ENCODE measurements around the gene INPP5K. TPM values are rescaled to one million over a fixed set of nuclear protein-coding genes. Genes with fewer than 3 reads are reported as not detected.

INPP5K gene
- total RNA-seq, 1 donor: 19.9 TPM

DNA sequence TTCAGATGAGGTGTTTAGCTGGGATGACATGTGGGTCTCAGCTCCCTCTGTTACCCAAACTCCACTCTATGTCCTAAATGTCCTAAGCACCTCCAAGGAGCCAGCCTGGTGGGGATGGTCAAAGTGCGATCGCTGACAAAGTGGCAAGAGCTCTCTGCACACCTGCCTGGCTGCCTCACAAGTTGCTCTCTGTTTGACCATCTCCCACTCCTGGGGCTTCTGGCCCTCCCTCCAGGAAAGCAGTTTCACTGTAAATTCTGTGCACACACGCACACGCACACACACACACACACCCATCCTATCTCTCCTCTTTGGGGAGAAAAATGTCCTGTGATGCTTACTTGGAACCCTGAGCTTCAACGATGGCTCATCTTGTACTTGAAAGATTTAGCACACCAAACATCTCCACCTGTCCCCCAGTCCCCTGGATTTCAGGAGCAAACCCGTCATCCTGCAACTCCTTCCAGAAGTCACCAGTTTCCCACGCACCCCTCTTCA, 44.5 kb upstream of the INPP5K start:
- DNase-seq (ENCODE audit: low read depth): no peak
- H3K4me3 ChIP-seq (ENCODE audit: low read depth, low read length): peak overlapping the region; percentile 76
- TF ChIP-seq, protein P1, sequence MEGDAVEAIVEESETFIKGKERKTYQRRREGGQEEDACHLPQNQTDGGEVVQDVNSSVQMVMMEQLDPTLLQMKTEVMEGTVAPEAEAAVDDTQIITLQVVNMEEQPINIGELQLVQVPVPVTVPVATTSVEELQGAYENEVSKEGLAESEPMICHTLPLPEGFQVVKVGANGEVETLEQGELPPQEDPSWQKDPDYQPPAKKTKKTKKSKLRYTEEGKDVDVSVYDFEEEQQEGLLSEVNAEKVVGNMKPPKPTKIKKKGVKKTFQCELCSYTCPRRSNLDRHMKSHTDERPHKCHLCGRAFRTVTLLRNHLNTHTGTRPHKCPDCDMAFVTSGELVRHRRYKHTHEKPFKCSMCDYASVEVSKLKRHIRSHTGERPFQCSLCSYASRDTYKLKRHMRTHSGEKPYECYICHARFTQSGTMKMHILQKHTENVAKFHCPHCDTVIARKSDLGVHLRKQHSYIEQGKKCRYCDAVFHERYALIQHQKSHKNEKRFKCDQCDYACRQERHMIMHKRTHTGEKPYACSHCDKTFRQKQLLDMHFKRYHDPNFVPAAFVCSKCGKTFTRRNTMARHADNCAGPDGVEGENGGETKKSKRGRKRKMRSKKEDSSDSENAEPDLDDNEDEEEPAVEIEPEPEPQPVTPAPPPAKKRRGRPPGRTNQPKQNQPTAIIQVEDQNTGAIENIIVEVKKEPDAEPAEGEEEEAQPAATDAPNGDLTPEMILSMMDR (IDR thresholded peaks at IDR 0.05; ENCODE audit: insufficient read depth, low read depth, low read length): no peak

DNA sequence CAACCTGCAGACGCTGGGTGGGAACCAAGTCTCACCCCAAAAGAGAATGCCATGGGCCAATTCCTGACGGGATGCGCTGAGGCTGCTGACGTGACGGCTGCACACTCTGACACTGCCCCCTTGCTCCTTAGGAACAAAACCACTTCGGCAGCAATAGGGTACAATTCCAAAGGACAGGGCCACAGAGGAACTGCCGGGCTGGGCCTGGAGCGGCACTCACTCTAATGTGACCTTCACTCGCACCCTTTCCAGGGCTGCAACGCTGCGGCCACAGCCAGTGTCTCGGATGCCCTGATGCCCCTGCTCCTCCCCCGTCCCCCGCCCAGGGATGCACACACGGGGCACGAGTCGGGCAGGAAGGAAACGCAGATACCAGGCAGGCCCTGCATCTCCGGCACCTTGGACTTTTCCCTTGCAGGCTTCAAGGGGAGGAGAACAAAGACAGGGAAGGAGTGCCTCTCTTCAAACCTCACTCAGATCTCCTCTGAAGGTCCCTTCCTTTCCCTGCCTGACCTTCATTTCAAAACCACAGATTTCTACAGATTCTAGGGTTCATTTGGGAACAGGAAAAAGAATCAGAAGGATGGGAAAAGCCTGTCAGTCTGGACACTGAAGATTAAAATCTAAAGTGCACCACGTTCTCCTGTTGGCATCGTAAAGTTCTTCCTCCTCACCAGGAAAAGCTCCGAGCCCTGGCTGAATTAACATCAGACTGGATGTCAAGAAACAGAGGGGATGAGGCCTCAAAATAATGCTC, 43.9 kb upstream of the INPP5K start:
- no peak overlapping the region for H3K4me3 ChIP-seq (ENCODE audit: low read depth, low read length)
- DNase-seq (ENCODE audit: low read depth): no peak
- TF ChIP-seq, protein P1 (IDR thresholded peaks at IDR 0.05; ENCODE audit: insufficient read depth, low read depth, low read length): no peak

DNA sequence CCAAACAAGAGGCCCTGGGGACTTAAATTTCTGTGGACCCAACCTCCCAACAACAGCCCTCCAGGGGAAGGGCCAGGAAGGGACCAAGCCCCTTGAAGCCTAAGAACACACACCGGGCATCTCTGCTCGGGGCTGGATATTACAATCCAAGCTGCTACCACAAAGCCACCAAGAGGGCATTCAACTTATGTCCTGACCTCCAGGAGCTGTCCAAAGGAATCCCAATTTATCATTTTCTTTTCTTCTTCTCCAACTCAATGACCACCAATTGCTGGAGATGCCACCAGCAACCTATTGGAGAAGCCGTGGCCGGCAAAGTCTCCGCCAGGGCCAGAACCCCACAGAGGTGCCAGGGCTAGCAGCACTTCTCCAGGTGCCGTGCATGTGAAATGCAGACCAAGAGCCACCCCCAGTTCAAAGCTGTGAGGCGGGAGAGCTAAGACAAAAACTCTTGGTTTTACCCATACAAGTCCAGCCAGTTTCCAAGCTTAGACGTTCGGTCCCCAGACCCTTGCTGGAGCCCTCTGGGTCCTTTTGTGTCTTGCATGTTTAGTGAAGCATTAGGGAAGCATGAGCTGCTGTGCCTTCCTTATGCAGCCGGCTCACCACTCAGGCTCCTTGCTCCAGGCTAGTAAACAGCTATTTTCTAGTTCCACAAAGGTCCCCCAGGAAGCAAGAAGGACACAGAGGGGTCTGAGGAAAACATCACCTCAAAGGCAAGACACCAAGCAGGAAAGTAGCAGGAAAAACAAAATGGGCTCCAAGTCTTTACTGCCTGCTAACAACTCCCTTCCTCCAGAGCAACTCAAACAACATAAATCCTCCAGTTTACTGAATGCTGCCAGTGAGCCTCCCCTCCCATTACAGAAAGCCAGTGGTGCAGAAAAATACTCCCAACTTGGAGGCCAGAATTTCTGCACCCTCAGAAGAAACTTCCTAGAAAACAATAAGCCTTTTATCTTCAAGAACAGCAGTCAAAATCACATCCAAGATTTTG, 42.9 kb upstream of the INPP5K start:
- TF ChIP-seq, protein P1 (IDR thresholded peaks at IDR 0.05; ENCODE audit: insufficient read depth, low read depth, low read length): no peak
- H3K4me3 ChIP-seq (ENCODE audit: low read depth, low read length): no peak overlapping the region
- DNase-seq (ENCODE audit: low read depth): no peak

DNA sequence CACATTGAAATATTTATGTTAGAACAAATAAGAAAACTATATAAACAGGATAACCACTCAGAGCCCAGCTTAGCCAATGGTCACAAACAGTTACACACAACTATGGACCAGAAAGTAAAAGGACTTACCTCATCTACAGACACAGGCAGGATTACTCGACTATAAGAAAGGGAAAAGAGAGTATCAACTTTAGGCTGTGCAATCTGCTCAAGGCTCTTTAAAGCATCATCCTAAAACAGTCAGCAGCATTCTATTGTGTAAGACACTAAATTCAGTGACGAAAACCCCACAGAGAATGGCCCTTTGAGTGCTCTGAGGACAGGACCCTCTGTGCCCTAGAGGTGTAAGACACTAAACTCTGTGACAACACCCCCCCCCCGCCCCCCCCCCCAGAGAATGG, 42.0 kb upstream of the INPP5K start:
- peak; percentile 62 for DNase-seq (ENCODE audit: low read depth)
- H3K4me3 ChIP-seq (ENCODE audit: low read depth, low read length): no peak overlapping the region
- TF ChIP-seq, protein P1 (IDR thresholded peaks at IDR 0.05; ENCODE audit: insufficient read depth, low read depth, low read length): no peak

DNA sequence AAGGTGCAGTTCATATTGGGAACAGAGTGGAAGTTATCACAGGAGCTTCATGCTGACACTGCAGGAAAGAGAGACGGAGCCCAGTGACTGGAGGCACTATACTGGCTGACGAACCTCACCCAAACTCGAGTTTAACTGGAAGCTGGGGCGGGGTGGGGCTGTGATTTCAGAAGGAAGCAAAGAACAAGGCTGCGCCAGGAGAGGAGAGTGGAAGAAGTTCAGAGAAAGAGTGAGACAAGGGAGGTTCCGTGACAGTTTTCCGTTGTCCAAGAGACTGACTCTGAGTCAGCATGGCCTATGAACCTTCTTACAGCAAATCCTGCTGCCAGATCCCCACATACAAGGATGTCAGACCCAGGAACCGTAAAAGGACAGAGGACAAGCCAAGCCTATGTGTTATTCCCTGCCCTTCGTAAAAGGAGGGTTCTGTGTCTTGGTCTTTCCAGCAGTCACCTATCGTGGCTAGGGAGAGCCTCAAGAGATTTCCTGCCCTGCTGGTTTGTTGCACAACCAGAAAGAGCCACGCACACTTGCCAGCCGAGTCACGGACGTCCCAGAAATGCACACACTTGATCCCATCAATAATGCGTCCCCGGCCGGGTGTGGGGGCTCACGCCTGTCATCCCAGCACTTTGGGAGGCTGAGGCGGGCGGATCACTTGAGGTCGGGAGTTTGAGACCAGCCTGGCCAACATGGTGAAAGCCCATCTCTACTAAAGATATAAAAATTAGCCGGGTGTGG, 41.1 kb upstream of the INPP5K start:
- TF ChIP-seq, protein P1 (IDR thresholded peaks at IDR 0.05; ENCODE audit: insufficient read depth, low read depth, low read length): no peak
- H3K4me3 ChIP-seq (ENCODE audit: low read depth, low read length): peak overlapping the region; percentile 15
- peak; percentile 86 for DNase-seq (ENCODE audit: low read depth)
